HepG2 (cell line): ENCODE results near the gene MORC4. TPM values are rescaled to one million over a fixed set of nuclear protein-coding genes. Genes with fewer than 3 reads are reported as not detected.

ENCODE experiments used
- ARNT2 ChIP-seq: sonication (generic); formaldehyde crosslinking; IDR thresholded peaks from 2 replicates; pipeline ENCODE4 v1.8.0; 2022; ENCODE audit warnings: mild to moderate bottlenecking, low read depth, missing genetic modification reagents, moderate library complexity
- ATF1 ChIP-seq: IDR thresholded peaks from 2 replicates; pipeline ENCODE4 v1.6.1; 2016; ENCODE audit warnings: mild to moderate bottlenecking, control low read depth
- FOXO1 ChIP-seq: sonication (generic); formaldehyde crosslinking; IDR thresholded peaks from 2 replicates; pipeline ENCODE4 v1.4.0; 2020; ENCODE audit warnings: missing genetic modification reagents
- FOXP1 ChIP-seq, 2 experiments: fragments of 450-650 bp in 1 of 2; IDR thresholded peaks; 2 replicates each; pipeline ENCODE4 v1.6.1; 2017 to 2018; ENCODE audit warnings: antibody characterized with exemption in 1 of 2
- HOXA5 ChIP-seq: sonication (generic); formaldehyde crosslinking; IDR thresholded peaks from 2 replicates; pipeline ENCODE4 v1.4.0; 2020; ENCODE audit warnings: missing genetic modification reagents
- IKZF5 ChIP-seq: IDR thresholded peaks from 2 replicates; pipeline ENCODE4 v1.6.1; 2018; ENCODE audit warnings: missing genetic modification reagents, mild to moderate bottlenecking, missing compliant biosample characterization
- JDP2 ChIP-seq: sonication (generic); formaldehyde crosslinking; IDR thresholded peaks from 2 replicates; pipeline ENCODE4 v1.8.1; 2022; ENCODE audit warnings: missing genetic modification reagents, borderline replicate concordance
- KDM4B ChIP-seq: sonication (generic); formaldehyde crosslinking; IDR thresholded peaks from 2 replicates; pipeline ENCODE4 v1.4.0; 2020; ENCODE audit warnings: missing genetic modification reagents
- KMT2A ChIP-seq: sonication (generic); formaldehyde crosslinking; IDR thresholded peaks from 2 replicates; pipeline ENCODE4 v1.4.0; 2020; ENCODE audit warnings: missing genetic modification reagents
- MLX ChIP-seq: IDR thresholded peaks from 2 replicates; pipeline ENCODE4 v1.6.1; 2016
- NRL ChIP-seq: sonication (generic); formaldehyde crosslinking; IDR thresholded peaks from 2 replicates; pipeline ENCODE4 v1.5.0; 2020; ENCODE audit warnings: missing genetic modification reagents, mild to moderate bottlenecking, moderate library complexity, borderline replicate concordance
- PATZ1 ChIP-seq: sonication (generic); formaldehyde crosslinking; IDR thresholded peaks from 2 replicates; pipeline ENCODE4 v1.4.0; 2020; ENCODE audit warnings: missing genetic modification reagents
- PAWR ChIP-seq: sonication (generic); formaldehyde crosslinking; IDR thresholded peaks from 2 replicates; pipeline ENCODE4 v1.4.0; 2020; ENCODE audit warnings: missing genetic modification reagents, mild to moderate bottlenecking, borderline replicate concordance
- POLR2AphosphoS5 ChIP-seq: IDR thresholded peaks from 2 replicates; pipeline ENCODE4 v1.6.1; 2012; ENCODE audit warnings: low read depth, low read length
- PRDM15 ChIP-seq: sonication (generic); formaldehyde crosslinking; IDR thresholded peaks from 2 replicates; pipeline ENCODE4 v1.4.0; 2020; ENCODE audit warnings: missing genetic modification reagents
- RARG ChIP-seq: sonication (generic); formaldehyde crosslinking; IDR thresholded peaks from 2 replicates; pipeline ENCODE4 v1.4.0; 2020; ENCODE audit warnings: low read depth, mild to moderate bottlenecking, missing genetic modification reagents
- SALL1 ChIP-seq: sonication (generic); formaldehyde crosslinking; IDR thresholded peaks from 2 replicates; pipeline ENCODE4 v1.8.0; 2022; ENCODE audit warnings: mild to moderate bottlenecking, missing genetic modification reagents
- SOX5 ChIP-seq: IDR thresholded peaks from 2 replicates; pipeline ENCODE4 v1.6.1; 2016; ENCODE audit warnings: borderline replicate concordance
- TCF7 ChIP-seq: sonication (generic); IDR thresholded peaks from 2 replicates; pipeline ENCODE4 v1.6.1; 2016; ENCODE audit warnings: antibody characterized with exemption, low read depth
- ZNF124 ChIP-seq: sonication (generic); formaldehyde crosslinking; IDR thresholded peaks from 2 replicates; pipeline ENCODE4 v1.4.0; 2020; ENCODE audit warnings: missing genetic modification reagents
- ZNF224 ChIP-seq: sonication (generic); formaldehyde crosslinking; IDR thresholded peaks from 2 replicates; pipeline ENCODE4 v1.5.0; 2020; ENCODE audit warnings: mild to moderate bottlenecking, missing genetic modification reagents
- ZNF225 ChIP-seq: sonication (generic); formaldehyde crosslinking; IDR thresholded peaks from 2 replicates; pipeline ENCODE4 v1.4.0; 2020; ENCODE audit warnings: mild to moderate bottlenecking, missing genetic modification reagents
- ZNF251 ChIP-seq: sonication (generic); formaldehyde crosslinking; IDR thresholded peaks from 2 replicates; pipeline ENCODE4 v1.9.0; 2021; ENCODE audit warnings: mild to moderate bottlenecking, missing genetic modification reagents
- ZNF557 ChIP-seq: sonication (generic); formaldehyde crosslinking; IDR thresholded peaks from 2 replicates; pipeline ENCODE4 v1.4.0; 2020; ENCODE audit warnings: missing genetic modification reagents
- ZNF598 ChIP-seq: sonication (generic); formaldehyde crosslinking; IDR thresholded peaks from 2 replicates; pipeline ENCODE4 v1.5.1; 2020; ENCODE audit warnings: mild to moderate bottlenecking, missing genetic modification reagents, borderline replicate concordance
- ZNF747 ChIP-seq: sonication (generic); formaldehyde crosslinking; IDR thresholded peaks from 2 replicates; pipeline ENCODE4 v1.8.1; 2023; ENCODE audit warnings: missing genetic modification reagents, mild to moderate bottlenecking, borderline replicate concordance
- ZNF766 ChIP-seq: sonication (generic); formaldehyde crosslinking; IDR thresholded peaks from 2 replicates; pipeline ENCODE4 v1.5.0; 2020; ENCODE audit warnings: missing genetic modification reagents, borderline replicate concordance
- polyA plus RNA-seq, 8 experiments: library from polyadenylated mRNA; depleted of rRNA in 3 of 8; stranded (reverse) in 7 of 8; unstranded in 1 of 8; fragments of >200 nt; fragmentation: Illumina TruSeq in 4 of 8; extraction: Trizol in 4 of 8; gene quantifications; 2 replicates each; pipeline versions ENCODE4 v1.2.1 to v1.2.3, GENCODE V29; 2011 to 2016; ENCODE audit warnings: low read depth in 4 of 8, missing spikeins in 1 of 8, mixed read lengths in 1 of 8; ENCODE audit not compliant: insufficient read depth in 1 of 8
- total RNA-seq, 5 experiments: library from RNA; depleted of rRNA; stranded (reverse); fragments of >200 nt; fragmentation: Illumina TruSeq; extraction: Trizol; gene quantifications; 2 replicates each; pipeline ENCODE4 v1.2.3, GENCODE V29; 2016; ENCODE audit warnings: low read depth in 1 of 5

The MORC4 gene
- total and polyA plus RNA-seq, 2 of the 13 experiments (the other 11 are each of a cell fraction or from before 2014, with no cell fraction given): 7.3 to 17.6 TPM

- TF ChIP-seq TCF7 (peak; percentile 78), ZNF124 (CRISPR knock-in tag) (no peak), ZNF598 (CRISPR knock-in tag) (no peak), ZNF766 (CRISPR knock-in tag) (no peak), KDM4B (CRISPR knock-in tag) (no peak), ZNF225 (CRISPR knock-in tag) (no peak), PRDM15 (no peak), PAWR (CRISPR knock-in tag) (no peak), ZNF224 (CRISPR knock-in tag) (no peak), RARG (CRISPR knock-in tag) (no peak), ZNF251 (CRISPR knock-in tag) (no peak), PATZ1 (CRISPR knock-in tag) (no peak), SOX5 (no peak), ARNT2 (CRISPR knock-in tag) (no peak), FOXP1 (IDR thresholded peaks at IDR 0.05) (no peak), FOXP1 (CRISPR knock-in tag; IDR thresholded peaks at IDR 0.05) (no peak), IKZF5 (CRISPR knock-in tag) (no peak), ZNF557 (CRISPR knock-in tag) (no peak), FOXO1 (CRISPR knock-in tag) (no peak), KMT2A (no peak), SALL1 (CRISPR knock-in tag) (peak; percentile 59; the same call in 1 of the 2 replicates), POLR2AphosphoS5 (peak; percentile 22; the same call in 1 of the 2 replicates), ZNF747 (no peak), ATF1 (CRISPR knock-in tag) (no peak), HOXA5 (CRISPR knock-in tag) (no peak), MLX (no peak), NRL (no peak), JDP2 (CRISPR knock-in tag) (no peak)
These were observed 66.5 kb downstream of the MORC4 start (continued) for GRCh38 chrX:106933538-106933961.
